ENCODE data around the gene WASHC2C.
"Not testable (repeated sequence)": the region's sequence is repeated elsewhere in the genome, so short reads cannot be mapped to it uniquely, and the experiment has no call there.

Gene WASHC2C

GRCh38 chr10:45817130-45817859, 90.2 kb downstream of the WASHC2C start:
- no peak overlapping the region for H3K4me3 ChIP-seq (ENCODE audit: low read depth, low read length)
- TF ChIP-seq CTCF (IDR thresholded peaks at IDR 0.05; ENCODE audit: low read depth, low read length): no peak

GRCh38 chr10:45817912-45818311, 90.8 kb downstream of the WASHC2C start:
- TF ChIP-seq CTCF (IDR thresholded peaks at IDR 0.05; ENCODE audit: low read depth, low read length): no peak
- no peak overlapping the region for H3K4me3 ChIP-seq (ENCODE audit: low read depth, low read length)

GRCh38 chr10:45819552-45819951, 92.5 kb downstream of the WASHC2C start:
- no peak for TF ChIP-seq CTCF (IDR thresholded peaks at IDR 0.05; ENCODE audit: low read depth, low read length)
- H3K4me3 ChIP-seq (ENCODE audit: low read depth, low read length): no peak overlapping the region

- not testable (repeated sequence) for H3K4me3 ChIP-seq (ENCODE audit: low read depth, low read length)
Measured at GRCh38 chr10:45820107-45820830, 93.2 kb downstream of the WASHC2C start.

GRCh38 chr10:45822918-45823317, 95.9 kb downstream of the WASHC2C start:
- H3K4me3 ChIP-seq (ENCODE audit: low read depth, low read length): not testable (repeated sequence)
